Gastrocnemius medialis (tissue), 4 donors: ENCODE data around the gene ATG4D. TPM values are rescaled to one million over a fixed set of nuclear protein-coding genes. Genes with fewer than 3 reads are reported as not detected.
A peak's percentile ranks its signal among the peaks of the same experiment; 100 is the strongest.

Source experiments
- ATAC-seq, 2 donors: fragments of 150-250 bp; one replicate each; pipeline ENCODE4 v1.9.1; 2016
- DNase-seq, 2 donors: peaks; one replicate each; pipeline ENCODE4 v3.0.0-alpha.2; 2019
- H3K27ac ChIP-seq, 4 donors: fragments of 200-600 bp; sonication (generic); 1 replicate in 1 of 4; 2 replicates in 3 of 4; pipeline ENCODE4 v1.5.1; 2016 to 2018; ENCODE audit warnings: mild to moderate bottlenecking in 2 of 4, moderate library complexity in 1 of 4
- H3K27me3 ChIP-seq, 3 donors: fragments of 200-600 bp; sonication (generic) in 2 of 3; 1 replicate in 1 of 3; 2 replicates in 2 of 3; pipeline versions ENCODE4 v1.5.1 to v1.6.0; 2016 to 2019; ENCODE audit warnings: mild to moderate bottlenecking in 1 of 3, moderate library complexity in 1 of 3
- H3K36me3 ChIP-seq, 2 donors: fragments of 200-600 bp; sonication (generic) in 1 of 2; one replicate each; pipeline ENCODE4 v1.5.1; 2017 to 2018
- H3K4me1 ChIP-seq, 2 donors: fragments of 200-600 bp; sonication (generic) in 1 of 2; one replicate each; pipeline ENCODE4 v1.5.1; 2016 to 2017; ENCODE audit warnings: mild to moderate bottlenecking in 2 of 2
- H3K4me3 ChIP-seq, 4 donors: fragments of 200-600 bp; sonication (generic) in 3 of 4; 1 replicate in 1 of 4; 2 replicates in 3 of 4; pipeline ENCODE4 v1.5.1; 2016 to 2019; ENCODE audit warnings: mild to moderate bottlenecking in 2 of 4
- H3K9me3 ChIP-seq, 3 donors: fragments of 200-600 bp; sonication (generic) in 2 of 3; 1 replicate in 1 of 3; 2 replicates in 2 of 3; pipeline ENCODE4 v1.5.1; 2016 to 2019
- CTCF ChIP-seq, 5 experiments: fragments of 450-650 bp in 3 of 5; fragments of 200-600 bp in 2 of 5; sonication (generic) in 2 of 5; IDR thresholded peaks in 4 of 5; conservative IDR thresholded peaks in 1 of 5; 1 replicate in 4 of 5; 2 replicates in 1 of 5; pipeline ENCODE4 v1.5.1; 2016 to 2019; ENCODE audit warnings: antibody characterized with exemption in 5 of 5, mild to moderate bottlenecking in 3 of 5, moderate library complexity in 3 of 5
- POLR2A ChIP-seq, 2 donors: fragments of 450-650 bp; IDR thresholded peaks; one replicate each; pipeline ENCODE4 v1.6.1; 2017; ENCODE audit warnings: antibody characterized with exemption in 2 of 2, mild to moderate bottlenecking in 2 of 2, moderate library complexity in 2 of 2
- in situ Hi-C, 4 donors: fragments of 200-750 bp; cut with MboI; loops; one replicate each; pipeline versions ENCODE4 v1.15.0 to v1.8.0; 2017; ENCODE audit warnings: low sequenced_read_pairs in 4 of 4
- intact Hi-C: fragments of 100-400 bp; cut with DNase I; formaldehyde crosslinking; loops from one replicate; pipeline ENCODE4 v1.15.1; 2023; ENCODE audit warnings: low total_unique reads
- total RNA-seq, 4 donors: library from RNA; depleted of rRNA; stranded (reverse); fragments of >200 nt; gene quantifications; one replicate each; pipeline versions ENCODE4 v1.1.0 to v1.2.3, GENCODE V29; 2016

ATG4D gene
- total RNA-seq, 4 donors from 2014 or later = 67.6 to 127 (median 96.0) TPM

- Histone ChIP-seq H3K36me3 (no peaks in the 10 kb centered on the region), H3K4me3 (no peak overlapping the region), H3K4me1 (peaks cover 0 to 8% of the 10 kb centered on the region in 2 donors), H3K9me3 (no peaks in the 10 kb centered on the region), H3K27me3 (peaks cover 61 to 75% (median 69%) of the 10 kb centered on the region in 3 donors), H3K27ac (no peak overlapping the region)
- in situ Hi-C loops = no loop called here
- no peak for TF ChIP-seq POLR2A (IDR thresholded peaks at IDR 0.05)
- DNase-seq = no peak
- ATAC-seq = no peak
- intact Hi-C loops = no loop called here
Observed at GRCh38 chr19:10513223-10513622, 30.5 kb upstream of the ATG4D start.

- Histone ChIP-seq H3K36me3 (no peaks in the 10 kb centered on the region), H3K4me3 (no peak overlapping the region), H3K4me1 (peaks cover 3 to 8% of the 10 kb centered on the region in 2 donors), H3K27ac (no peak overlapping the region), H3K9me3 (no peaks in the 10 kb centered on the region), H3K27me3 (peaks cover 73 to 87% (median 81%) of the 10 kb centered on the region in 3 donors)
- intact Hi-C loops (no loop called here), in situ Hi-C loops (no loop called here)
- no peak for TF ChIP-seq CTCF (IDR thresholded peaks at IDR 0.05 in 4 of 5, conservative IDR thresholded peaks at IDR 0.05 in 1 of 5)
- TF ChIP-seq POLR2A (IDR thresholded peaks at IDR 0.05) = no peak
- ATAC-seq = no peak
- DNase-seq = no peak
Observed at GRCh38 chr19:10514211-10515145, 29.2 kb upstream of the ATG4D start.

GRCh38 chr19:10516064-10516385 lies 27.7 kb upstream of the ATG4D start:
- Histone ChIP-seq H3K36me3 (no peaks in the 10 kb centered on the region), H3K4me3 (no peak overlapping the region), H3K27ac (no peak overlapping the region), H3K4me1 (peaks cover 3 to 8% of the 10 kb centered on the region in 2 donors), H3K9me3 (no peaks in the 10 kb centered on the region), H3K27me3 (peaks cover 73 to 86% (median 78%) of the 10 kb centered on the region in 3 donors)
- in situ Hi-C loops = no loop called here
- ATAC-seq (no peak), DNase-seq (no peak)
- intact Hi-C loops = no loop called here
- TF ChIP-seq CTCF (IDR thresholded peaks at IDR 0.05 in 4 of 5, conservative IDR thresholded peaks at IDR 0.05 in 1 of 5) (no peak), POLR2A (IDR thresholded peaks at IDR 0.05) (no peak)

DNA sequence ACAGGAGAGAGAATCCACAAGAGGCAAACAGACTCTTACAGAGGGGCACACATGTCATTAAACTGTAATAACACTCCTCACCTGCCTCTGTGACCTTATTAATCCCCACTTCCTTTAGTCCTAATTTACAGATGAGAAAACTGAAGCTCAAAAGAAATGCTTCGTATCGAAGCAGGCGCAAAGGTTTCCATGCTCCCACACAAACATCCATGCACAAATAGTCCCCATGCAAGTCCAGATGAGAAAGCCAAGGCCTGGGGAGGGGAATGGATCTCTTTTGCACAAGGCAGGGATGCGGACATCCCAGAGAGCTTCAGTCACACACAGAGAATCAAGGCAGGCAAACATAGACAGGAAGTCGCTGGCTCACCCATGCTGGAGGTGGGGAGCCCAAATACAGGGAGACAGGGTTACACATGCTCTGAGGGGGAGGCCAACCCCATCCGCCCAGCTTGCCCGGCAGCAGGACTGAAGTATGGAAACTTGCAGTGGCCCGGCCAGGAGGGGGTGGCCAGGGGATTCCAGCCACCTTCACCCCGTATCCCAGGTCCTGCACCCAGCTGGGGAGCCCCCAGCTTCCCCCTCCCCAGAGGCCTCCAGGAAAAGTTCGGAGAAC lies 26.9 kb upstream of the ATG4D start:
- in situ Hi-C loops = no loop called here

More for the DNA sequence above, 26.9 kb upstream of the ATG4D start:
- peak overlapping the region in 2 of 4 donors; percentile 24 to 27 for H3K4me3 ChIP-seq
- no peak for TF ChIP-seq CTCF (IDR thresholded peaks at IDR 0.05 in 4 of 5, conservative IDR thresholded peaks at IDR 0.05 in 1 of 5)
- no peak for TF ChIP-seq POLR2A (IDR thresholded peaks at IDR 0.05)
- DNase-seq (no peak), ATAC-seq (no peak)
- no peak overlapping the region for H3K27ac ChIP-seq
- peaks cover 3 to 8% of the 10 kb centered on the region in 2 donors for H3K4me1 ChIP-seq
- peaks cover 69 to 79% (median 75%) of the 10 kb centered on the region in 3 donors for H3K27me3 ChIP-seq
- intact Hi-C loops = no loop called here
- H3K9me3 ChIP-seq = no peaks in the 10 kb centered on the region
- H3K36me3 ChIP-seq = no peaks in the 10 kb centered on the region
